Panc1 (cell line): ENCODE results near the gene CYTH4. TPM values are rescaled to one million over a fixed set of nuclear protein-coding genes. Genes with fewer than 3 reads are reported as not detected.

Source experiments
- ATAC-seq: fragments of 200-7000 bp; cut with Tn5 transposase; 2 replicates; pipeline ENCODE4 v1.9.1; 2020; ENCODE audit warnings: mild to moderate bottlenecking, moderate library complexity
- BruUV-seq: library from RNA; stranded (reverse); fragments of 400-500 nt; replicated peaks from 2 replicates; lab custom pipeline; 2021; lab: Mats Ljungman, UMichigan
- CTCF ChIA-PET: fragments of 300-600 bp; sonication (Branson Sonifier 250); formaldehyde crosslinking; loops from one replicate; lab custom pipeline; 2022; ENCODE audit warnings: antibody characterized with exemption; lab: Charles Lee
- POLR2A ChIA-PET: fragments of 300-600 bp; sonication (Branson Sonifier 250); formaldehyde crosslinking; loops from one replicate; lab custom pipeline; 2022; ENCODE audit warnings: antibody characterized with exemption; lab: Charles Lee
- DNase-seq: peaks from one replicate; pipeline ENCODE4 v3.0.0-alpha.2; 2010; ENCODE audit warnings: low read depth, low spot score
- H3K27ac ChIP-seq: 2 replicates; pipeline ENCODE4 v1.5.1; 2011; ENCODE audit warnings: mild to moderate bottlenecking, low read length, inconsistent platforms
- H3K27me3 ChIP-seq: fragments of 200-500 bp; sonication (Bioruptor generic); 2 replicates; pipeline ENCODE4 v1.6.0; 2014; ENCODE audit warnings: low read length, inconsistent platforms; ENCODE audit not compliant: control insufficient read depth, insufficient read depth
- H3K36me3 ChIP-seq: fragments of 200-500 bp; sonication (Bioruptor generic); 2 replicates; pipeline ENCODE4 v1.5.1; 2014; ENCODE audit warnings: inconsistent platforms, mild to moderate bottlenecking, low read length, moderate library complexity; ENCODE audit not compliant: control insufficient read depth, insufficient read depth
- H3K4me1 ChIP-seq: 2 replicates; pipeline ENCODE4 v1.5.1; 2011; ENCODE audit warnings: inconsistent platforms, mild to moderate bottlenecking, low read length, moderate library complexity; ENCODE audit not compliant: control insufficient read depth, insufficient read depth
- H3K4me3 ChIP-seq, 2 experiments: 2 replicates each; pipeline ENCODE4 v1.5.1; 2011 to 2012; ENCODE audit warnings: low read depth in 2 of 2, low read length in 2 of 2, mild to moderate bottlenecking in 2 of 2, inconsistent platforms in 1 of 2, moderate library complexity in 1 of 2
- H3K9me3 ChIP-seq: fragments of 200-500 bp; sonication (Bioruptor generic); 2 replicates; pipeline ENCODE4 v1.5.1; 2014; ENCODE audit warnings: low read depth, mild to moderate bottlenecking, inconsistent platforms, low read length, moderate library complexity; ENCODE audit not compliant: control insufficient read depth, insufficient read depth
- CTCF ChIP-seq: fragments of 450-650 bp; IDR thresholded peaks from 2 replicates; pipeline ENCODE4 v1.5.1; 2017; ENCODE audit warnings: mild to moderate bottlenecking
- POLR2AphosphoS5 ChIP-seq: IDR thresholded peaks from 2 replicates; pipeline ENCODE4 v1.6.1; 2012; ENCODE audit warnings: mild to moderate bottlenecking, low read depth, low read length, moderate library complexity
- REST ChIP-seq, 2 experiments: IDR thresholded peaks; 2 replicates each; pipeline ENCODE4 v1.6.1; 2011 to 2012; ENCODE audit warnings: low read depth in 2 of 2, control low read depth in 1 of 2, low read length in 1 of 2, mild to moderate bottlenecking in 1 of 2, moderate library complexity in 1 of 2; ENCODE audit not compliant: insufficient read depth in 1 of 2
- SIN3A ChIP-seq: IDR thresholded peaks from 2 replicates; pipeline ENCODE4 v1.6.1; 2012; ENCODE audit warnings: low read depth, mild to moderate bottlenecking, low read length, moderate library complexity, borderline replicate concordance; ENCODE audit not compliant: insufficient read depth
- TCF7L2 ChIP-seq: IDR thresholded peaks from 2 replicates; pipeline ENCODE4 v1.6.1; 2011; ENCODE audit warnings: mild to moderate bottlenecking, low read depth, low read length, inconsistent platforms
- in situ Hi-C: cut with HindIII; loops from 2 replicates; pipeline ENCODE4 v1.10.0; 2016; ENCODE audit warnings: low sequenced_read_pairs, low pct_unique_long_range_greater_than_20kb
- intact Hi-C: fragments of 100-400 bp; cut with micrococcal nuclease; formaldehyde crosslinking; loops from one replicate; pipeline ENCODE4 v1.10.0; 2022; ENCODE audit not compliant: unreplicated experiment
- total RNA-seq: library from RNA; stranded (reverse); gene quantifications from one replicate; pipeline ENCODE4 v1.2.1, GENCODE V29; 2021; ENCODE audit not compliant: unreplicated experiment

CYTH4 gene
- total RNA-seq, 1 experiment from 2014 or later, result 1.3 TPM

GRCh38 chr22:37334461-37334858 is 52.2 kb downstream of the CYTH4 start:
- BruUV-seq, result no TSS peak
- Histone ChIP-seq H3K9me3 (no peaks in the 10 kb centered on the region), H3K36me3 (no peaks in the 10 kb centered on the region), H3K4me3 (peak overlapping the region; percentile 29 to 44), H3K27me3 (no peaks in the 10 kb centered on the region), H3K4me1 (peaks cover 16% of the 10 kb centered on the region), H3K27ac (no peak overlapping the region)
- ATAC-seq (no peak), DNase-seq (no peak)
- in situ Hi-C loops (no loop called here), intact Hi-C loops (no loop called here)
- ChIA-PET CTCF (interaction anchor here (0.7 to 1.0 kb wide), 2 partner anchors 95 to 98 kb away, joined by 5 read pairs; no protein-coding TSS in a partner anchor), POLR2A (interaction anchor here (0.5 to 0.6 kb wide), 2 partner anchors 11 to 470 kb away, joined by 3 to 9 read pairs; a partner anchor contains a TSS)
- no peak for TF ChIP-seq SIN3A

GRCh38 chr22:37334859-37335805 is 52.8 kb downstream of the CYTH4 start:
- Histone ChIP-seq H3K4me1 (peaks cover 16% of the 10 kb centered on the region), H3K27ac (no peak overlapping the region; the same call in 1 of the 2 replicates), H3K9me3 (no peaks in the 10 kb centered on the region), H3K36me3 (no peaks in the 10 kb centered on the region), H3K27me3 (no peaks in the 10 kb centered on the region), H3K4me3 (peak overlapping the region; percentile 29 to 44)
- BruUV-seq, result no TSS peak
- intact Hi-C loops, result no loop called here
- no peak for DNase-seq
- POLR2A ChIA-PET, result no interaction called here
- in situ Hi-C loops, result no loop called here
- TF ChIP-seq POLR2AphosphoS5 (0 out of 2 replicates have a peak, but pooled peaks have one; percentile 23), CTCF (no peak)
- CTCF ChIA-PET, result interaction anchor here (0.5 to 0.7 kb wide), 3 partner anchors 47 to 205 kb away, joined by 4 to 5 read pairs (median 5); no protein-coding TSS in a partner anchor
- peak; percentile 61 for ATAC-seq

- ATAC-seq (no peak), DNase-seq (no peak)
- in situ Hi-C loops, result no loop called here
- BruUV-seq, result no TSS peak
- Histone ChIP-seq H3K36me3 (no peaks in the 10 kb centered on the region), H3K9me3 (no peaks in the 10 kb centered on the region), H3K27ac (0 out of 2 replicates have a peak overlapping the region, but pooled peaks have one; percentile 23), H3K27me3 (no peaks in the 10 kb centered on the region), H3K4me3 (no peak overlapping the region), H3K4me1 (peaks cover 16% of the 10 kb centered on the region)
- TF ChIP-seq REST (IDR thresholded peaks at IDR 0.05; ENCODE audit: insufficient read depth in 1 of 2, low read depth in 2 of 2, low read length in 1 of 2) (no peak), SIN3A (no peak), CTCF (no peak), TCF7L2 (no peak), POLR2AphosphoS5 (no peak)
- ChIA-PET CTCF (interaction anchor here (0.5 kb wide), 1 partner anchor 204 kb away, joined by 4 read pairs; no protein-coding TSS in a partner anchor), POLR2A (no interaction called here)
- intact Hi-C loops, result no loop called here
These were observed 53.5 kb downstream of the CYTH4 start for GRCh38 chr22:37335806-37336199.
